Effector memory CD4-positive, alpha-beta T cell (primary cell): Measurements from ENCODE around the gene DDX11.
"Not testable (repeated sequence)": the region's sequence is repeated elsewhere in the genome, so short reads cannot be mapped to it uniquely, and the experiment has no call there.

ENCODE experiments used
- DNase-seq, 3 donors: peaks; one replicate each; pipeline ENCODE4 v3.0.0-alpha.2; 2020
- H3K27ac ChIP-seq: 2 replicates; pipeline ENCODE4 v1.7.0; 2013; ENCODE audit warnings: mild to moderate bottlenecking, low read length, moderate library complexity; ENCODE audit not compliant: insufficient read depth, poor library complexity, severe bottlenecking
- H3K27me3 ChIP-seq: replicated peaks from 2 replicates; pipeline ENCODE4 v1.7.0; 2013; ENCODE audit warnings: mild to moderate bottlenecking, low read length; ENCODE audit not compliant: insufficient read depth, control insufficient read depth, poor library complexity, severe bottlenecking
- H3K36me3 ChIP-seq: 2 replicates; pipeline ENCODE4 v1.7.0; 2013; ENCODE audit warnings: mild to moderate bottlenecking, low read length, moderate library complexity; ENCODE audit not compliant: control insufficient read depth, insufficient read depth
- H3K4me1 ChIP-seq: 2 replicates; pipeline ENCODE4 v1.7.0; 2013; ENCODE audit warnings: low read length, mild to moderate bottlenecking; ENCODE audit not compliant: control insufficient read depth, insufficient read depth, poor library complexity, severe bottlenecking
- H3K4me3 ChIP-seq: 2 replicates; pipeline ENCODE4 v1.7.0; 2013; ENCODE audit warnings: low read length, low read depth, mild to moderate bottlenecking; ENCODE audit not compliant: insufficient read depth, poor library complexity, severe bottlenecking
- H3K9me3 ChIP-seq: 2 replicates; pipeline ENCODE4 v1.7.0; 2013; ENCODE audit warnings: mild to moderate bottlenecking, low read length, moderate library complexity; ENCODE audit not compliant: control insufficient read depth

The DDX11 gene

DNA sequence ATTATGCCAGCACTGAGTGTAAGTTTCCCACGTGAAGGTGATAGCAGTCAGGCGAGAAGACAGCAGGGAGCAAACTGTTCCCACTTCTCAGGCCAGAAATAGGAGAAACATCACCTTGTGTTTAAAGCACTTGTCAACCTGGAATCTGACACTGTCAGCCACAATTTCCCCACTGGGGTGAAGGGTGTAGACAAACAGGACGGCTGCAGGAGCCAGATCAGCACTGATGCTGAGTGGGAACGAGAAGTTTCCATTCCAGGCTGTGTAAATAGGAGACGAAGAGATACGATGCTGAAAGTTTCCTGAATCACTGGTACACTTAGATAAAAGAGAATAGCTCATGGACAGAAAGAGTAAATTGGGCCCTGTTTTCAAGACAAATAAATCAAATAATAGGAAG lies 71.6 kb downstream of the DDX11 start:
- not testable (repeated sequence) for H3K27me3 ChIP-seq, H3K27ac ChIP-seq, H3K36me3 ChIP-seq, H3K9me3 ChIP-seq, H3K4me1 ChIP-seq, DNase-seq, H3K4me3 ChIP-seq

DNA sequence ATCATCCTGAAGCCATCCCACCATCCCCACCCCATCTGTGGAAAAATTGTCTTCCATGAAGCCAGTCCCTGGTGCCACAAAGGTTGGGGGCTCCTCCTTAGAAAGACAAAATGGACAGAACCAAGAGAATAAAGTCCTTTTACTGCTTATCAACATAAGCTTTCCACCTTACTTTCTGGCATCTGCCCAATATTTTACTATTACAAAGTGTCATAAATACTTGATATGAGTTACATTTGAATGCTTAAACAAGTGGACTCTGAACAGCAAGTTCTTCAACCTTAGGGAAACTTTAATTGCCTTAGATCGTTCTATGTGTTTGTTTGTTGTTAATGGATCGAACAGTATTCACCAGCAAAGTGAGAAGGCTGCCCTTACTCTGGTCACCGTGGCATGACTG lies 73.8 kb downstream of the DDX11 start:
- not testable (repeated sequence) for H3K4me1 ChIP-seq, DNase-seq, H3K27me3 ChIP-seq, H3K36me3 ChIP-seq, H3K9me3 ChIP-seq, H3K4me3 ChIP-seq, H3K27ac ChIP-seq

DNA sequence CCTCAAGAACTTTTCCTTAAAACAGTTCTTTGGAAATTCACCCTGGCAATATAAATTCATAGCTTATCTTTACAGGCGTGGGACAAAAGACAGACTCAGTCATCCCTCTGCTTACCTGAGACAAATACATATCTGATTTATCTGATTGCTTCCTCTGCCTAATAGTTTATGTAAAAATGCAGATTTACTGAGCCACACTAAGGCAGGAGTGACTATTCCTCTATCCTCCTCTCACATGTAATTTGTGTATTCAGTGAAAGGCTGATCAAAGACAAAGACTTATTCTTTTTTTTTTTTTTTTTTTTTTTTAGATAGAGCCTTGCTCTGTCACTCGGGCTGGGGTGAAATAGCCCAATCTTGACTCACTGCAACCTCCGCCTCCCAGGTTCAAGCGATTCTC lies 77.1 kb downstream of the DDX11 start:
- not testable (repeated sequence) for H3K4me1 ChIP-seq, H3K27ac ChIP-seq, H3K4me3 ChIP-seq, H3K27me3 ChIP-seq, DNase-seq, H3K36me3 ChIP-seq, H3K9me3 ChIP-seq
